ENCODE measurements around the gene PLEKHO2.
A peak's percentile ranks its signal among the peaks of the same experiment; 100 is the strongest.

The PLEKHO2 gene

DNA sequence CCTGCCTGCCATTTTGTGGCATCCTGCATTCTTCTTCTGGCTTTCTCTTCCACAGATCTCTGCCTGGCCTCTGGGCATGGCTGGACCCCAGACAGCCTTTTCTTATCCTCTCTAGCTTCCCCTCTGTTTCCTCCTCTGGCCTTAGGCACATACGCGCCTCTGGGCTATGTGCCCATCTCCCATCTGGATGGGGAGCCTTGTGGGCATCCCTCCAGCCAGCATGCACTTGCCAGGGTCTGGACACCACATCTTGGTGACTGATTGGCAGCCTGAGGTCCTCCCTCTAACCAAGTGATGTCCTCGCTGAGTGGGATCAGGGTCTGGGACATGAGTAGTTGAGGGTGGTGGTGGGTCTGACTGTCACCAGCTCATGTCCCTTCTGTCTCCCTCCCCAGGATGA is 12.8 kb downstream of the PLEKHO2 start:
- ATAC-seq (replicated peaks) = no peak
- H3K36me3 Mint-ChIP-seq (ENCODE audit: insufficient read depth) = peaks cover 41% of the 10 kb centered on the region
- DNase-seq = no peak
- H3K27me3 Mint-ChIP-seq = no peaks in the 10 kb centered on the region
- peak overlapping the region; percentile 79 to 89 for H3K27ac Mint-ChIP-seq
- H3K4me1 Mint-ChIP-seq (ENCODE audit: low read depth in 2 of 2) = peaks cover 71 to 79% of the 10 kb centered on the region in 2 donors
- H3K4me3 Mint-ChIP-seq = peak overlapping the region in 1 of 2 donors; percentile 3
- no peaks in the 10 kb centered on the region for H3K9me3 Mint-ChIP-seq

- no peak for ATAC-seq (replicated peaks)
- peak overlapping the region; percentile 34 to 56 for H3K4me3 Mint-ChIP-seq
- H3K9me3 Mint-ChIP-seq = no peaks in the 10 kb centered on the region
- H3K27ac Mint-ChIP-seq = peak overlapping the region; percentile 89 to 92
- peaks cover 71 to 75% of the 10 kb centered on the region in 2 donors for H3K4me1 Mint-ChIP-seq (ENCODE audit: low read depth in 2 of 2)
- H3K27me3 Mint-ChIP-seq = no peaks in the 10 kb centered on the region
- DNase-seq = no peak
- H3K36me3 Mint-ChIP-seq (ENCODE audit: insufficient read depth) = peaks cover 39% of the 10 kb centered on the region
Measured at GRCh38 chr15:64855205-64855975, 13.7 kb downstream of the PLEKHO2 start.

- H3K9me3 Mint-ChIP-seq = no peaks in the 10 kb centered on the region
- ATAC-seq (replicated peaks) = no peak
- H3K27me3 Mint-ChIP-seq = no peaks in the 10 kb centered on the region
- peaks cover 37% of the 10 kb centered on the region for H3K36me3 Mint-ChIP-seq (ENCODE audit: insufficient read depth)
- H3K4me1 Mint-ChIP-seq (ENCODE audit: low read depth in 2 of 2) = peaks cover 65 to 68% of the 10 kb centered on the region in 2 donors
- H3K4me3 Mint-ChIP-seq = peak overlapping the region; percentile 71
- DNase-seq = no peak
- H3K27ac Mint-ChIP-seq = peak overlapping the region; percentile 89 to 92
Measured at GRCh38 chr15:64856429-64857145, 14.9 kb downstream of the PLEKHO2 start.

DNA sequence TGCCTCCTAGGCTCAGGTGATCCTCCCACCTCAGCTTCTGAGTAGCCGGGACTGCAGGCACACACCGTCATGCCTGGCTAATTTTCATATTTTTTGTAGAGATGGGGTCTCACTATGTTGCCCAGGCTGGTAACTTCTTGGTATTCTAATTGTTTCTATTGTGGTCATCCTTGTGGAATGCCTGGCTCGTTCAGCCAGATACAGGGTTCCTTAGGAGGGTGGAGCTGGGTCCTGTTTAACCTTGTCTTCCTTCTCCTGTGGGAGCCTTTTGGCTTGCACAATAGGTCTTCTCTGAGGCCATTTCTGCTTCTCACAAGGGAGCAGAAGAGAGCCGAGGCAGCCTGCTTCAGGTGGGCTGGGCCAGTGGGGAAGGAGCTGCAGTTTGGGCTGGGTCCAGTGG is 15.7 kb downstream of the PLEKHO2 start:
- peaks cover 62 to 65% of the 10 kb centered on the region in 2 donors for H3K4me1 Mint-ChIP-seq (ENCODE audit: low read depth in 2 of 2)
- H3K4me3 Mint-ChIP-seq = peak overlapping the region; percentile 71
- no peak for ATAC-seq (replicated peaks)
- no peaks in the 10 kb centered on the region for H3K9me3 Mint-ChIP-seq
- peak overlapping the region; percentile 89 to 92 for H3K27ac Mint-ChIP-seq
- H3K27me3 Mint-ChIP-seq = no peaks in the 10 kb centered on the region
- DNase-seq = no peak
- peaks cover 43% of the 10 kb centered on the region for H3K36me3 Mint-ChIP-seq (ENCODE audit: insufficient read depth)

DNA sequence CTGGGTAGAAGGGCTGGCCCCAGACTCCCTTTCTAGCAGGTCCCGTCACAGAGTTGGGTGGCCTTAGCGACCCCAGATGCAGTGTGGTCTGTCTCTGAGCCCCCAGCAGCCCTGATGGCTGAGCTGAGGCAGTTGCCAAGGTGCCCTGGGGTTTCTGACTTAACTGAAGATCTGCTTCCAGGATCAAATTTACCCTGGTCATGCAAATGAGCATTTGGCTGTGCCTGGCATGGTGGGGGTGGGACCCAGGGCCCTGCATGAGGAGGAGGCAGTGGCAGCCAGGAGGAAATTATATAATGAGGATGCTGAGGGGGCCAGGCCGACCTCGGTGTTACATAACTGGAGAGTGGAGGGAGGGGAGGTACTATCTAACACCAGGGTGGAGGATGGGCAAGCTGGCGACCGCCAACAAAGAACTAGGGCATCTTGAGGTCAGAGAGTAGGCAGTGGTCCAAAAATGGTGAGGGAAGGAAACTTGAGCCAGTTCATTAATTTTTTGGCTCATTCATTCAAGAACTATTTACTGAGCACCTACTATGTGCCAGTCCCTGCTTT is 16.4 kb downstream of the PLEKHO2 start:
- Mint-ChIP-seq H3K4me1 (ENCODE audit: low read depth in 2 of 2) (peaks cover 65 to 67% of the 10 kb centered on the region in 2 donors), H3K27me3 (no peaks in the 10 kb centered on the region), H3K36me3 (ENCODE audit: insufficient read depth) (peaks cover 42% of the 10 kb centered on the region), H3K4me3 (peak overlapping the region; percentile 71), H3K9me3 (no peaks in the 10 kb centered on the region), H3K27ac (peak overlapping the region; percentile 89 to 92)
- DNase-seq (peak in 2 of 3 experiments; percentile 34 to 49), ATAC-seq (replicated peaks) (peak; percentile 86)

GRCh38 chr15:64859226-64859625 is 17.5 kb downstream of the PLEKHO2 start:
- H3K9me3 Mint-ChIP-seq = no peaks in the 10 kb centered on the region
- no peak for DNase-seq
- no peak for ATAC-seq (replicated peaks)
- H3K27me3 Mint-ChIP-seq = no peaks in the 10 kb centered on the region
- H3K27ac Mint-ChIP-seq = peak overlapping the region; percentile 89 to 92
- peaks cover 42% of the 10 kb centered on the region for H3K36me3 Mint-ChIP-seq (ENCODE audit: insufficient read depth)
- peaks cover 63 to 65% of the 10 kb centered on the region in 2 donors for H3K4me1 Mint-ChIP-seq (ENCODE audit: low read depth in 2 of 2)
- no peak overlapping the region for H3K4me3 Mint-ChIP-seq

GRCh38 chr15:64861331-64861730 is 19.6 kb downstream of the PLEKHO2 start:
- peaks cover 46 to 50% of the 10 kb centered on the region in 2 donors for H3K4me1 Mint-ChIP-seq (ENCODE audit: low read depth in 2 of 2)
- ATAC-seq (replicated peaks) (no peak), DNase-seq (no peak)
- no peaks in the 10 kb centered on the region for H3K9me3 Mint-ChIP-seq
- H3K4me3 Mint-ChIP-seq = no peak overlapping the region
- peak overlapping the region; percentile 72 to 84 for H3K27ac Mint-ChIP-seq
- H3K27me3 Mint-ChIP-seq = no peaks in the 10 kb centered on the region
- peaks cover 56% of the 10 kb centered on the region for H3K36me3 Mint-ChIP-seq (ENCODE audit: insufficient read depth)

- H3K27ac Mint-ChIP-seq = peak overlapping the region; percentile 72 to 84
- DNase-seq (no peak), ATAC-seq (replicated peaks) (no peak)
- H3K27me3 Mint-ChIP-seq = no peaks in the 10 kb centered on the region
- H3K4me1 Mint-ChIP-seq (ENCODE audit: low read depth in 2 of 2) = peaks cover 41 to 47% of the 10 kb centered on the region in 2 donors
- H3K9me3 Mint-ChIP-seq = no peaks in the 10 kb centered on the region
- peaks cover 53% of the 10 kb centered on the region for H3K36me3 Mint-ChIP-seq (ENCODE audit: insufficient read depth)
- no peak overlapping the region for H3K4me3 Mint-ChIP-seq
Measured at GRCh38 chr15:64861960-64862359, 20.2 kb downstream of the PLEKHO2 start.

- peak overlapping the region; percentile 72 to 84 for H3K27ac Mint-ChIP-seq
- no peak for DNase-seq
- no peak for ATAC-seq (replicated peaks)
- H3K9me3 Mint-ChIP-seq = no peaks in the 10 kb centered on the region
- no peaks in the 10 kb centered on the region for H3K27me3 Mint-ChIP-seq
- peaks cover 51% of the 10 kb centered on the region for H3K36me3 Mint-ChIP-seq (ENCODE audit: insufficient read depth)
- no peak overlapping the region for H3K4me3 Mint-ChIP-seq
- peaks cover 36 to 46% of the 10 kb centered on the region in 2 donors for H3K4me1 Mint-ChIP-seq (ENCODE audit: low read depth in 2 of 2)
Measured at GRCh38 chr15:64862408-64862807, 20.7 kb downstream of the PLEKHO2 start.

DNA sequence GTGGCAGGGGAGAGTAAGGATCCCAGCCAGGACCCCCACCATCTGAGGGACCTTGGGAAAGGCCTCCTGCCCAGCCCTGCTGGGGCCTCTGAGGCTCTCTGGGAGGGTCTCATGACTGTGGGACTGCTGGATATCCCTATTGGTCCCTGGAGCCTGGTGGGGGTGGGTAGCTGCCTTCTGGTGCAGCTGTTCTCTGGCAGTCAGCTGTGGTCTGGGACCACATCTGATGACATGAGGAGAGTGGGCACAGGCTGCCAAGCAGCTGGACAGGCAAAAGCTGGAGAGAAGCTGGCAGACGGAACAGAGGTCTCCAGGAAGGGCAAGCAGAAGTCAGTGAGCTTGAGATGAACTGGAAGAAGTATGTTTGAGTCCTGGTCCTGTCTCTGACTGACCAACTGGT is 22.4 kb downstream of the PLEKHO2 start:
- DNase-seq (no peak), ATAC-seq (replicated peaks) (no peak)
- no peak overlapping the region for H3K4me3 Mint-ChIP-seq
- peak overlapping the region in 1 of 2 donors; percentile 75 for H3K27ac Mint-ChIP-seq
- no peaks in the 10 kb centered on the region for H3K27me3 Mint-ChIP-seq
- no peaks in the 10 kb centered on the region for H3K9me3 Mint-ChIP-seq
- peaks cover 46% of the 10 kb centered on the region for H3K36me3 Mint-ChIP-seq (ENCODE audit: insufficient read depth)
- H3K4me1 Mint-ChIP-seq (ENCODE audit: low read depth in 2 of 2) = peaks cover 20 to 30% of the 10 kb centered on the region in 2 donors

DNA sequence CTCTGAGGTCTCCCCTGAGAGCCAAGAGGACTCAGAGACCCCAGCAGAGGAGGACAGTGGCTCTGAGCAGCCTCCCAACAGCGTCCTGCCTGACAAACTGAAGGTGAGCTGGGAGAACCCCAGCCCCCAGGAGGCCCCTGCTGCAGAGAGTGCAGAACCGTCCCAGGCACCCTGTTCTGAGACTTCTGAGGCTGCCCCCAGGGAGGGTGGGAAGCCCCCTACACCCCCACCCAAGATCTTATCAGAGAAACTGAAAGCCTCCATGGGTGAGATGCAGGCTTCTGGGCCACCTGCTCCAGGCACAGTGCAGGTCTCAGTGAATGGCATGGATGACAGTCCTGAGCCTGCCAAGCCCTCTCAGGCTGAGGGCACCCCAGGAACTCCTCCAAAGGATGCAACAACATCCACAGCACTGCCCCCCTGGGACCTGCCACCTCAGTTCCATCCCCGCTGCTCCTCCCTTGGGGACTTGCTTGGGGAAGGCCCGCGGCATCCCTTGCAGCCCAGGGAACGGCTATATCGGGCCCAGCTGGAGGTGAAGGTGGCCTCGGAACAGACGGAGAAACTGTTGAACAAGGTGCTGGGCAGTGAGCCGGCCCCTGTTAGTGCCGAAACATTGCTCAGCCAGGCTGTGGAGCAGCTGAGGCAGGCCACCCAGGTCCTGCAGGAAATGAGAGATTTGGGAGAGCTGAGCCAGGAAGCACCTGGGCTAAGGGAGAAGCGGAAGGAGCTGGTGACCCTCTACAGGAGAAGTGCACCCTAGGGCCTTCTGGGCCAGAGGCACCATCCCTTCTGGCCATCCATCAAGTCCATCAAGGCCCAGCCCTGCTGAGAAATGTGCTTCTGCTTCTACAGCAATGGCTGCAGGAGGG is 23.6 kb downstream of the PLEKHO2 start:
- no peak for ATAC-seq (replicated peaks)
- peaks cover 46% of the 10 kb centered on the region for H3K36me3 Mint-ChIP-seq (ENCODE audit: insufficient read depth)

GRCh38 chr15:64865998-64866520 is 24.3 kb downstream of the PLEKHO2 start:
- Mint-ChIP-seq H3K4me1 (ENCODE audit: low read depth in 2 of 2) (peaks cover 25 to 35% of the 10 kb centered on the region in 2 donors), H3K9me3 (no peaks in the 10 kb centered on the region), H3K27ac (peak overlapping the region; percentile 71 to 75), H3K36me3 (ENCODE audit: insufficient read depth) (peaks cover 44% of the 10 kb centered on the region), H3K27me3 (no peaks in the 10 kb centered on the region), H3K4me3 (no peak overlapping the region)
- no peak for ATAC-seq (replicated peaks)
- DNase-seq = no peak

More for the DNA sequence above, 23.6 kb downstream of the PLEKHO2 start:
- Mint-ChIP-seq H3K9me3 (no peaks in the 10 kb centered on the region), H3K27ac (peak overlapping the region; percentile 46 to 75), H3K4me1 (ENCODE audit: low read depth in 2 of 2) (peaks cover 25 to 34% of the 10 kb centered on the region in 2 donors), H3K27me3 (no peaks in the 10 kb centered on the region), H3K4me3 (no peak overlapping the region)
- no peak for DNase-seq
